ENCODE measurements around the gene ABHD16B. TPM values are rescaled to one million over a fixed set of nuclear protein-coding genes. Genes with fewer than 3 reads are reported as not detected.

ABHD16B gene
- total and polyA plus RNA-seq, 2 donors (not counting 1 experiment from before 2014, with no cell fraction given), result not detected

- ChIA-PET POLR2A (no interaction called here), CTCF (no interaction called here)
- Histone ChIP-seq H3K9me3 (ENCODE audit: control extremely low read depth in 1 of 3, control insufficient read depth in 2 of 3, insufficient read depth in 1 of 3, low read length in 2 of 3) (peaks cover 0 to 8% (median 0%) of the 10 kb centered on the region in 3 donors), H3K4me1 (ENCODE audit: control insufficient read depth in 2 of 2, insufficient read depth in 2 of 2, low read length in 2 of 2) (peaks cover 12 to 16% of the 10 kb centered on the region in 2 donors), H3K4me2 (replicated peaks; ENCODE audit: low read depth, low read length, poor library complexity, severe bottlenecking) (peak within 1 kb of the TSS; percentile 96), H3K9ac (ENCODE audit: low read length) (peak within 1 kb of the TSS; percentile 54), H3K79me2 (ENCODE audit: control insufficient read depth, insufficient read depth, low read length) (no peaks in the 10 kb centered on the region), H3K27me3 (replicated peaks in 1 of 4; ENCODE audit: control extremely low read depth in 1 of 4, control insufficient read depth in 3 of 4, insufficient read depth in 4 of 4, low read length in 3 of 4) (peaks cover 0 to 39% (median 26%) of the 10 kb centered on the region in 4 experiments), H4K20me1 (ENCODE audit: control insufficient read depth, insufficient read depth, low read length, poor library complexity, severe bottlenecking) (no peaks in the 10 kb centered on the region), H3K4me3 (ENCODE audit: control extremely low read depth in 1 of 5, extremely low read depth in 1 of 5, insufficient read depth in 1 of 5, low read depth in 2 of 5, low read length in 4 of 5) (peak within 1 kb of the TSS; percentile 28 to 65 (median 53)), H3K27ac (ENCODE audit: low read length in 2 of 2) (no peak within 1 kb of the TSS), H2AFZ (ENCODE audit: insufficient read depth, low read depth, low read length, poor library complexity, severe bottlenecking) (peak within 1 kb of the TSS; percentile 54), H3K36me3 (replicated peaks in 1 of 2; ENCODE audit: control extremely low read depth in 1 of 2, control insufficient read depth in 1 of 2, extremely low read depth in 1 of 2, insufficient read depth in 2 of 2, low read length in 1 of 2) (no peaks in the 10 kb centered on the region)
- DNase-seq (peak; percentile 55), ATAC-seq (ENCODE audit: low read depth) (peak; percentile 90)
- H3K27ac Mint-ChIP-seq, result peak within 1 kb of the TSS; percentile 54
- no peaks in the 10 kb centered on the region for H3K9me3 Mint-ChIP-seq (ENCODE audit: insufficient read depth)
- TF ChIP-seq CTCF (IDR thresholded peaks at IDR 0.05), result no peak
- intact Hi-C loops (cut with micrococcal nuclease), result no loop called here
- peaks cover 11% of the 10 kb centered on the region for H3K4me1 Mint-ChIP-seq
- H3K27me3 Mint-ChIP-seq, result peaks cover 20% of the 10 kb centered on the region
- peak within 1 kb of the TSS; percentile 94 for H3K4me3 Mint-ChIP-seq
- WGBS (ENCODE audit: insufficient coverage), result under 1% methylated on average over 147 of the region's 147 CpGs
Observed at GRCh38 chr20:63830841-63831588, 30.3 kb upstream of the ABHD16B start, which contains the start of gene ZBTB46. TSS of gene ZBTB46 (minus strand) at chr20:63831264. CDS start at chr20:63790757, 40,507 bp downstream.

- ChIA-PET CTCF (no interaction called here), POLR2A (no interaction called here)
- ATAC-seq (ENCODE audit: low read depth) (no peak), DNase-seq (peak; percentile 57)
- H3K4me1 Mint-ChIP-seq, result peaks cover 11% of the 10 kb centered on the region
- Histone ChIP-seq H4K20me1 (ENCODE audit: control insufficient read depth, insufficient read depth, low read length, poor library complexity, severe bottlenecking) (no peaks in the 10 kb centered on the region), H3K9me3 (ENCODE audit: control extremely low read depth in 1 of 3, control insufficient read depth in 2 of 3, insufficient read depth in 1 of 3, low read length in 2 of 3) (peaks cover 0 to 8% (median 0%) of the 10 kb centered on the region in 3 donors), H3K9ac (ENCODE audit: low read length) (peak overlapping the region; percentile 23), H3K27ac (ENCODE audit: low read length in 2 of 2) (no peak overlapping the region), H2AFZ (ENCODE audit: insufficient read depth, low read depth, low read length, poor library complexity, severe bottlenecking) (peak overlapping the region; percentile 46), H3K36me3 (replicated peaks in 1 of 2; ENCODE audit: control extremely low read depth in 1 of 2, control insufficient read depth in 1 of 2, extremely low read depth in 1 of 2, insufficient read depth in 2 of 2, low read length in 1 of 2) (no peaks in the 10 kb centered on the region), H3K4me1 (ENCODE audit: control insufficient read depth in 2 of 2, insufficient read depth in 2 of 2, low read length in 2 of 2) (peaks cover 12 to 16% of the 10 kb centered on the region in 2 donors), H3K79me2 (ENCODE audit: control insufficient read depth, insufficient read depth, low read length) (no peaks in the 10 kb centered on the region), H3K4me2 (replicated peaks; ENCODE audit: low read depth, low read length, poor library complexity, severe bottlenecking) (peak overlapping the region; percentile 81), H3K4me3 (ENCODE audit: control extremely low read depth in 1 of 5, extremely low read depth in 1 of 5, insufficient read depth in 1 of 5, low read depth in 2 of 5, low read length in 4 of 5) (peak overlapping the region in 3 of 5 experiments; percentile 11 to 36 (median 29)), H3K27me3 (replicated peaks in 1 of 4; ENCODE audit: control extremely low read depth in 1 of 4, control insufficient read depth in 3 of 4, insufficient read depth in 4 of 4, low read length in 3 of 4) (peaks cover 0 to 39% (median 25%) of the 10 kb centered on the region in 4 experiments)
- peaks cover 18% of the 10 kb centered on the region for H3K27me3 Mint-ChIP-seq
- TF ChIP-seq EZH2 (IDR thresholded peaks at IDR 0.05; ENCODE audit: borderline replicate concordance, insufficient read depth, low read depth, low read length, poor library complexity, severe bottlenecking), result no peak
- no peak for TF ChIP-seq CTCF (IDR thresholded peaks at IDR 0.05)
- H3K9me3 Mint-ChIP-seq (ENCODE audit: insufficient read depth), result no peaks in the 10 kb centered on the region
- intact Hi-C loops (cut with micrococcal nuclease), result no loop called here
- H3K4me3 Mint-ChIP-seq, result no peak overlapping the region
- H3K27ac Mint-ChIP-seq, result no peak overlapping the region
- 2% methylated on average over 55 of the region's 55 CpGs for WGBS (ENCODE audit: insufficient coverage)
Observed at GRCh38 chr20:63831646-63831992, 29.7 kb upstream of the ABHD16B start.
